Measurements from ENCODE around the gene RDH5. TPM values are rescaled to one million over a fixed set of nuclear protein-coding genes. Genes with fewer than 3 reads are reported as not detected.

Gene RDH5
- total RNA-seq, 1 experiment from 2014 or later, result 6.2 TPM

DNA sequence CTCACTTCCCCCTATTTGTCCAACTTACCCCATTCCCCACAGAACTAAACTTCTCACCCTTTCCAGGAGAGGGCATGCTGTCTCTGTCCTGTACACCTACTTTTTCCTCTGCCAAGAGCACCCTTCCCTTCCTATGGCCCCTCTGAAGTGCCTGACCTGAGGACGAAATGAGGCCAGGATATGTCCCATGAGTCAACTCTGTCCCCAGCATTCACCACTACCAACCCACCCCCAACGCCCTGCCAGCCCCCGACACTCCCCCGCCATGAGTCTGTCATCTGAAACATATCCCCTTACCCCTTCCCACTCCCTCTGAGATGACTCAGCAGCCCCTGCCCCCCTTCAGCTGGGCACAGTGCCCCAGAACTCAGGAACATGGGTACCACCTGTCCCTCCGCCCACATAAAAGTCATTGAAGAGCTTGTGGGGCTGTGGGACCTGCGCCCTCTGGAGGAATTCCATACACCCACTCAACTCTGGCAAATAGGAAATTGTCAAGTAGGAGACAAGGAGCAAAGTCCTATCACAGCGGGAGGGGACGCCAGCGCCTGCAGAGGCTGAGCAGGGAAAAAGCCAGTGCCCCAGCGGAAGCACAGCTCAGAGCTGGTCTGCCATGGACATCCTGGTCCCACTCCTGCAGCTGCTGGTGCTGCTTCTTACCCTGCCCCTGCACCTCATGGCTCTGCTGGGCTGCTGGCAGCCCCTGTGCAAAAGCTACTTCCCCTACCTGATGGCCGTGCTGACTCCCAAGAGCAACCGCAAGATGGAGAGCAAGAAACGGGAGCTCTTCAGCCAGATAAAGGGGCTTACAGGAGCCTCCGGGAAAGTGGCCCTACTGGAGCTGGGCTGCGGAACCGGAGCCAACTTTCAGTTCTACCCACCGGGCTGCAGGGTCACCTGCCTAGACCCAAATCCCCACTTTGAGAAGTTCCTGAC is 38.8 kb upstream of the RDH5 start (continued):
- TF ChIP-seq, protein P1, sequence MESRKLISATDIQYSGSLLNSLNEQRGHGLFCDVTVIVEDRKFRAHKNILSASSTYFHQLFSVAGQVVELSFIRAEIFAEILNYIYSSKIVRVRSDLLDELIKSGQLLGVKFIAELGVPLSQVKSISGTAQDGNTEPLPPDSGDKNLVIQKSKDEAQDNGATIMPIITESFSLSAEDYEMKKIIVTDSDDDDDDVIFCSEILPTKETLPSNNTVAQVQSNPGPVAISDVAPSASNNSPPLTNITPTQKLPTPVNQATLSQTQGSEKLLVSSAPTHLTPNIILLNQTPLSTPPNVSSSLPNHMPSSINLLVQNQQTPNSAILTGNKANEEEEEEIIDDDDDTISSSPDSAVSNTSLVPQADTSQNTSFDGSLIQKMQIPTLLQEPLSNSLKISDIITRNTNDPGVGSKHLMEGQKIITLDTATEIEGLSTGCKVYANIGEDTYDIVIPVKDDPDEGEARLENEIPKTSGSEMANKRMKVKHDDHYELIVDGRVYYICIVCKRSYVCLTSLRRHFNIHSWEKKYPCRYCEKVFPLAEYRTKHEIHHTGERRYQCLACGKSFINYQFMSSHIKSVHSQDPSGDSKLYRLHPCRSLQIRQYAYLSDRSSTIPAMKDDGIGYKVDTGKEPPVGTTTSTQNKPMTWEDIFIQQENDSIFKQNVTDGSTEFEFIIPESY (IDR thresholded peaks at IDR 0.05; ENCODE audit: extremely low read depth, insufficient replicate concordance, low read length), result no peak
- TF ChIP-seq TCF7L2 (IDR thresholded peaks at IDR 0.05; ENCODE audit: borderline replicate concordance, extremely low read depth, insufficient read depth, insufficient read length) (peak; percentile 46), EZH2phosphoT487 (IDR thresholded peaks at IDR 0.05; ENCODE audit: borderline replicate concordance) (no peak), CBX3 (IDR thresholded peaks at IDR 0.05; ENCODE audit: low read depth) (0 out of 2 replicates have a peak, but pooled peaks have one; percentile 78), CEBPB (IDR thresholded peaks at IDR 0.05; ENCODE audit: low read depth) (no peak)

DNA sequence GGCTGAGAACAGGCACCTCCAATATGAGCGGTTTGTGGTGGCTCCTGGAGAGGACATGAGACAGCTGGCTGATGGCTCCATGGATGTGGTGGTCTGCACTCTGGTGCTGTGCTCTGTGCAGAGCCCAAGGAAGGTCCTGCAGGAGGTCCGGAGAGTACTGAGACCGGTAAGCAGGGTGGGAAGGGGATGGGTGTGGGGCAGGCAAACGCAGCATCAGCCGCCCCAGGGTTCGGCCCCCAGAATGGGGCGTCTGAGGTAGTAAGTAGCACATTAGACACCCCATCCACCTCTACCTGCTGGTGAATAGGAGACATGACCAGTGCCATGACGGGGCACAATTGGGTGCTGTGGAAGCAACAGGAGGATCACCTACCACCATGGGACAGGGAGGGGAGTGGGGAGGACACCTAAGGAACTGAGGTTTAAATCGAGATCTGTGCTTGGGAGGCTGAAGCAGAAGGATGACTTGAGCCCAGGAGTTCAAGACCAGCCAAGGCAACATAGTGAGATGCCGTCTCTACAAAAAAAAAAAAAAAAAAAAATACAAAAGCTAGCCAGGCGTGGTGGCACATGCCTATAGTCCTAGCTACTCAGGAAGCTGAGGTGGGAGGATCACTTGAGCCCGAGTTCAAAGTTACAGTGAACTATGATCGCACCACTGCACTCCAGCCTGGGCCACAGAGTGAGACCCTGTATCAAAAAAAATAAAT is 38.0 kb upstream of the RDH5 start:
- Histone ChIP-seq H3K4me2 (ENCODE audit: low read length) (peak overlapping the region; percentile 93), H4K20me1 (ENCODE audit: insufficient read depth) (no peaks in the 10 kb centered on the region), H3K27me3 (ENCODE audit: insufficient read depth, low read length) (no peaks in the 10 kb centered on the region), H3K4me1 (ENCODE audit: control insufficient read depth in 1 of 2, insufficient read depth in 2 of 2, low read length in 2 of 2) (peaks cover 9 to 27% of the 10 kb centered on the region in 2 experiments), H3K4me3 (replicated peaks in 1 of 2; ENCODE audit: low read depth in 1 of 2, low read length in 2 of 2) (peak overlapping the region; percentile 77 to 78), H3K9me3 (ENCODE audit: control insufficient read depth in 1 of 2, insufficient read depth in 1 of 2, low read depth in 1 of 2, low read length in 2 of 2) (no peaks in the 10 kb centered on the region), H3K27ac (ENCODE audit: low read depth, low read length) (peak overlapping the region; percentile 77), H2AFZ (ENCODE audit: low read depth, low read length, poor library complexity, severe bottlenecking) (peak overlapping the region; percentile 75), H3K9ac (ENCODE audit: low read length) (peak overlapping the region; percentile 72), H3K36me3 (ENCODE audit: control insufficient read depth in 1 of 2, insufficient read depth in 2 of 2, low read length in 2 of 2) (no peaks in the 10 kb centered on the region), H3K9me2 (ENCODE audit: insufficient read depth) (no peaks in the 10 kb centered on the region), H3K79me2 (ENCODE audit: insufficient read depth, low read length) (0 out of 2 replicates have a peak, but pooled peaks cover 5% of the 10 kb centered on the region)
- TF ChIP-seq JUND (IDR thresholded peaks at IDR 0.05), result no peak
- no peak for TF ChIP-seq FOSL1 (IDR thresholded peaks at IDR 0.05; ENCODE audit: low read depth)
- POLR2A ChIA-PET, result interaction anchor here (0.6 to 1.4 kb wide), 5 partner anchors 13 to 314 kb away, joined by 3 to 5 read pairs (median 4); partner anchors contain the start of gene CD63
- DNase-seq (ENCODE audit: low read depth, low spot score) (no peak), ATAC-seq (peak; percentile 36)
- CTCF ChIA-PET, result interaction anchor here (0.9 to 3.1 kb wide), 12 partner anchors 13 to 56 kb away, joined by 3 to 21 read pairs (median 7); partner anchors contain the start of genes BLOC1S1, CD63 and RDH5
- BruUV-seq (replicated peaks), result no TSS peak
- RAD21 ChIA-PET (ENCODE audit: low non-redundant PET in 1 of 2, low total read pairs in 2 of 2, uncharacterized antibody in 2 of 2, unreplicated experiment in 2 of 2), result interaction anchor here (1.0 to 1.3 kb wide), 4 partner anchors 36 to 56 kb away, joined by 3 to 10 read pairs (median 4); no protein-coding TSS in a partner anchor
- intact Hi-C loops (cut with micrococcal nuclease), result no loop called here
